Posterior vena cava (tissue), 2 donors: ENCODE data around the gene EBF3. TPM values are rescaled to one million over a fixed set of nuclear protein-coding genes. Genes with fewer than 3 reads are reported as not detected.

Source experiments
- DNase-seq: peaks from one replicate; pipeline ENCODE4 v3.0.0-alpha.2; 2020; ENCODE audit warnings: low spot score
- intact Hi-C, 2 donors: fragments of 100-400 bp; cut with DNase I; formaldehyde crosslinking; loops; one replicate each; pipeline versions ENCODE4 v1.14.1 to v1.14.2; 2022 to 2023
- microRNA-seq, 2 donors: library from miRNA; unstranded; fragments of <30 nt; microRNA quantifications; one replicate each; pipeline ENCODE4 v1.2.0, GENCODE V29; 2020 to 2021; ENCODE audit warnings: borderline microRNAs expressed in 2 of 2
- total RNA-seq, 2 donors: library from RNA; stranded (reverse); fragmentation: NEBNext Ultra II Directional; extraction: Animal tissue kit (Norgen Biotek cat#: 25700); gene quantifications; one replicate each; pipeline ENCODE4 v1.2.1, GENCODE V29; 2021
- donor health status: DM: yes; HTN: yes; CAD: no.
- donor health status: DM: yes; HTN: yes; CAD: no.

Gene EBF3
- total RNA-seq, 2 donors from 2014 or later: 8.7 to 9.1 TPM

- DNase-seq: no peak
- intact Hi-C loops: loop anchor here in 1 of 2 donors (10.0 kb wide), 1 partner anchor 154 kb away; no protein-coding TSS in a partner anchor
Measured at GRCh38 chr10:129808092-129808983, 155.7 kb downstream of the EBF3 start.

GRCh38 chr10:129807211-129807610 is 156.9 kb downstream of the EBF3 start:
- intact Hi-C loops: loop anchor here in 1 of 2 donors (10.0 kb wide), 1 partner anchor 152 kb away; no protein-coding TSS in a partner anchor
- no peak for DNase-seq

GRCh38 chr10:129800796-129801340 is 163.2 kb downstream of the EBF3 start:
- intact Hi-C loops: loop anchor here in 1 of 2 donors (10.0 kb wide), 1 partner anchor 146 kb away; no protein-coding TSS in a partner anchor
- DNase-seq: no peak

- intact Hi-C loops: loop anchor here in 1 of 2 donors (10.0 kb wide), 1 partner anchor 145 kb away; no protein-coding TSS in a partner anchor
- DNase-seq: no peak
Measured at GRCh38 chr10:129799942-129800341, 164.1 kb downstream of the EBF3 start.

GRCh38 chr10:129796710-129797420 is 167.2 kb downstream of the EBF3 start:
- no peak for DNase-seq
- intact Hi-C loops: no loop called here

GRCh38 chr10:129793996-129794395 is 170.1 kb downstream of the EBF3 start:
- peak; percentile 61 for DNase-seq
- intact Hi-C loops: no loop called here

- intact Hi-C loops: no loop called here
- DNase-seq: no peak
Measured at GRCh38 chr10:129793479-129793878, 170.6 kb downstream of the EBF3 start.

GRCh38 chr10:129792864-129793263 is 171.2 kb downstream of the EBF3 start:
- intact Hi-C loops: no loop called here

GRCh38 chr10:129792141-129792540 is 171.9 kb downstream of the EBF3 start:
- no peak for DNase-seq
- intact Hi-C loops: no loop called here

More at GRCh38 chr10:129792864-129793263, 171.2 kb downstream of the EBF3 start:
- DNase-seq: peak; percentile 18

- DNase-seq: peak; percentile 77
- intact Hi-C loops: no loop called here
Measured at GRCh38 chr10:129790715-129791446, 173.2 kb downstream of the EBF3 start.

- DNase-seq: peak; percentile 47
- intact Hi-C loops: no loop called here
Measured at GRCh38 chr10:129788215-129788614, 175.9 kb downstream of the EBF3 start.

GRCh38 chr10:129787557-129787956 is 176.5 kb downstream of the EBF3 start:
- DNase-seq: no peak
- intact Hi-C loops: no loop called here

- intact Hi-C loops: no loop called here
- DNase-seq: peak; percentile 36
Measured at GRCh38 chr10:129786216-129786615, 177.9 kb downstream of the EBF3 start.

- peak; percentile 75 for DNase-seq
Measured at GRCh38 chr10:129785536-129785981, 178.5 kb downstream of the EBF3 start.

More at GRCh38 chr10:129785536-129785981, 178.5 kb downstream of the EBF3 start:
- intact Hi-C loops: no loop called here

Small RNAs within 50 kb of the gene (microRNA-seq; reads per million reads assigned to microRNA genes)
- 0 reads per million in 2 donors for gene MIR4297

Other genes starting within 250 kb of the EBF3 start
- 1 to 10 TPM; 3.1 to 3.2 TPM for gene C10orf143, start 146.6 kb upstream of the EBF3 start, total RNA-seq
- 10 to 100 TPM; 48.6 to 73.8 TPM for gene GLRX3, start 172.1 kb upstream of the EBF3 start, total RNA-seq